Psoas muscle (tissue), 8 donors: ENCODE results near the gene NKX1-2. TPM values are rescaled to one million over a fixed set of nuclear protein-coding genes. Genes with fewer than 3 reads are reported as not detected.

Experiments
- ATAC-seq, 4 donors: fragments of 200-7000 bp; cut with Tn5 transposase; one replicate each; pipeline ENCODE4 v1.9.1; 2020; ENCODE audit warnings: moderate library complexity in 3 of 4, mild to moderate bottlenecking in 2 of 4
- DNase-seq, 2 donors: peaks; one replicate each; pipeline ENCODE4 v3.0.0-alpha.2; 2020
- H3K27ac ChIP-seq: fragments of 200-600 bp; one replicate; pipeline ENCODE4 v1.8.0; 2022
- H3K27me3 ChIP-seq, 3 donors: fragments of 200-600 bp in 1 of 3; one replicate each; pipeline versions ENCODE4 v1.6.1 to v1.8.0; 2013 to 2022; ENCODE audit warnings: low read length in 2 of 3, mild to moderate bottlenecking in 2 of 3, moderate library complexity in 1 of 3; ENCODE audit not compliant: insufficient read depth in 3 of 3
- H3K36me3 ChIP-seq, 2 donors: fragments of 200-600 bp in 1 of 2; one replicate each; pipeline versions ENCODE4 v1.6.1 to v1.8.0; 2013 to 2022; ENCODE audit warnings: low read depth in 1 of 2, mild to moderate bottlenecking in 1 of 2, moderate library complexity in 1 of 2; ENCODE audit not compliant: insufficient read depth in 1 of 2
- H3K4me1 ChIP-seq: fragments of 200-600 bp; one replicate; pipeline ENCODE4 v1.8.0; 2022
- H3K4me3 ChIP-seq: fragments of 200-600 bp; one replicate; pipeline ENCODE4 v1.8.0; 2022; ENCODE audit warnings: mild to moderate bottlenecking
- H3K9me3 ChIP-seq: fragments of 200-600 bp; one replicate; pipeline ENCODE4 v1.8.0; 2022
- WGBS, 3 donors: extraction: QIAGEN DNeasy Blood & Tissue Kit; methylation state at CpG; one replicate each; pipeline versions ENCODE4 v1.1.6 to v1.1.7; 2013; 5-methylcytosine and 5-hydroxymethylcytosine counted together
- intact Hi-C, 2 donors: fragments of 100-400 bp; cut with DNase I; formaldehyde crosslinking; loops; one replicate each; pipeline versions ENCODE4 v1.11.0 to v1.14.2; 2022
- polyA plus RNA-seq, 3 donors: library from polyadenylated mRNA; stranded (reverse); fragments of 200-250 nt; gene quantifications; one replicate each; pipeline ENCODE4 v1.2.3, GENCODE V29; 2013
- total RNA-seq, 4 donors: library from RNA; stranded (reverse); fragmentation: NEBNext Ultra II Directional in 2 of 4; extraction: Animal tissue kit (Norgen Biotek cat#: 25700) in 2 of 4; gene quantifications; one replicate each; pipeline versions ENCODE4 v1.2.1 to v1.2.4, GENCODE V29; 2021 to 2023
- TF ChIP-seq, protein P1 (sequence below): fragments of 200-600 bp; IDR thresholded peaks from one replicate; pipeline ENCODE4 v1.8.0; 2022; ENCODE audit warnings: antibody characterized with exemption
- donor health status: healthy with polysubstance abuse.
- donor health status: DM: no; HTN: no; CAD: no; lungs with moderate emphysema.
- donor health status: Bipolar disorder and iron deficiency.
- donor health status: healthy.
- donor health status: DM: yes; HTN: yes; CAD: no.
- donor health status: DM: no; HTN: no; CAD: no.
- donor health status: DM: no; HTN: no; CAD: no.
- donor health status: DM: yes; HTN: yes; CAD: no.

Gene NKX1-2
- total and polyA plus RNA-seq, 7 donors = not detected

DNA sequence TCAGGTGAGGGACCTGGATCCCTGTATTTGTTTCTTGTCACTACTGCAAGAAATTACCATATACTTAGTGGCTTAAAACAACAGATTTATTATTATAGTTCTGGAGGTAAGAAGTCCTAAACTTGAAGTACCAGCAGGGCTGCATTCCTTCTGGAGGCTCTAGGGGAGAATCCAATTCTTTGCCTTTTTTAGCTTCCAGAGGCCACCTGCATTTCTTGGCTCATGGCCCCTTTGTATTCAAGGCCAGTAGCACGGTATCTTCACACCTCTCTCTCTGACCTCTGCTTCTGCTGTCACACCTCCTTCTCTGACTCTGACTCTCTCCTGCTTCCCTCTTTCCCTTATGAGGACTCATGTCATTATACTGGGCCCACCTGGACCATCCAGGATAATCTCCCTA, 9.6 kb upstream of the NKX1-2 start:
- DNase-seq (no peak), ATAC-seq (no peak)
- WGBS, 3 donors = 13 to 21% (median 18%) methylated on average over 1 of the region's 1 CpG
- no peaks in the 10 kb centered on the region for H3K9me3 ChIP-seq
- H3K27ac ChIP-seq = no peak overlapping the region
- no peak overlapping the region for H3K4me3 ChIP-seq
- TF ChIP-seq, protein P1, sequence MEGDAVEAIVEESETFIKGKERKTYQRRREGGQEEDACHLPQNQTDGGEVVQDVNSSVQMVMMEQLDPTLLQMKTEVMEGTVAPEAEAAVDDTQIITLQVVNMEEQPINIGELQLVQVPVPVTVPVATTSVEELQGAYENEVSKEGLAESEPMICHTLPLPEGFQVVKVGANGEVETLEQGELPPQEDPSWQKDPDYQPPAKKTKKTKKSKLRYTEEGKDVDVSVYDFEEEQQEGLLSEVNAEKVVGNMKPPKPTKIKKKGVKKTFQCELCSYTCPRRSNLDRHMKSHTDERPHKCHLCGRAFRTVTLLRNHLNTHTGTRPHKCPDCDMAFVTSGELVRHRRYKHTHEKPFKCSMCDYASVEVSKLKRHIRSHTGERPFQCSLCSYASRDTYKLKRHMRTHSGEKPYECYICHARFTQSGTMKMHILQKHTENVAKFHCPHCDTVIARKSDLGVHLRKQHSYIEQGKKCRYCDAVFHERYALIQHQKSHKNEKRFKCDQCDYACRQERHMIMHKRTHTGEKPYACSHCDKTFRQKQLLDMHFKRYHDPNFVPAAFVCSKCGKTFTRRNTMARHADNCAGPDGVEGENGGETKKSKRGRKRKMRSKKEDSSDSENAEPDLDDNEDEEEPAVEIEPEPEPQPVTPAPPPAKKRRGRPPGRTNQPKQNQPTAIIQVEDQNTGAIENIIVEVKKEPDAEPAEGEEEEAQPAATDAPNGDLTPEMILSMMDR = no peak
- H3K4me1 ChIP-seq = peaks cover 4% of the 10 kb centered on the region
- H3K27me3 ChIP-seq = peaks cover 0 to 10% (median 0%) of the 10 kb centered on the region in 3 donors
- intact Hi-C loops = no loop called here
- no peaks in the 10 kb centered on the region for H3K36me3 ChIP-seq

DNA sequence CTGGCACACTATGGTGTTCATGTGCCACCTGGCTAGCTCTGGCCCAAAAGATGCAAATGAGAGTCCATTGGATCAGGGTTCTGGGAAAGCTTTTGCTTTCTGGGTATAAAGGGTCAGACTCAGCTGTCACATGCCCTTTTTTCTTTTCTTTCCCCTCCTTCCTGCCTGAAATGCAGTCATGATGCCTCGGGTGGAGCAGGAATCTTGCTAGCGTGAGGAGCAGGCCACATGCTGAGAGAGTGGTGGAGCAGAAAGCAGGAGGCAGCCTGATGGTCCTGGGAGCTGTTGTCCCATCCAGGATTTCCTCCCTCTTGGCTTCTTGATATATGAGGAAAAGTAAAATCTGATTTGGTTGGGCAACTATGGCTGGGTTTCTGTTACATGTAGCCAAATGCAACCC, 9.1 kb upstream of the NKX1-2 start:
- TF ChIP-seq, protein P1 = no peak
- peaks cover 4% of the 10 kb centered on the region for H3K4me1 ChIP-seq
- H3K27ac ChIP-seq = no peak overlapping the region
- no peaks in the 10 kb centered on the region for H3K36me3 ChIP-seq
- H3K4me3 ChIP-seq = no peak overlapping the region
- no peaks in the 10 kb centered on the region for H3K9me3 ChIP-seq
- intact Hi-C loops = no loop called here
- 52 to 69% (median 59%) methylated on average over 2 of the region's 2 CpGs for WGBS, 3 donors
- DNase-seq = no peak
- no peak for ATAC-seq
- peaks cover 0 to 15% (median 0%) of the 10 kb centered on the region in 3 donors for H3K27me3 ChIP-seq

DNA sequence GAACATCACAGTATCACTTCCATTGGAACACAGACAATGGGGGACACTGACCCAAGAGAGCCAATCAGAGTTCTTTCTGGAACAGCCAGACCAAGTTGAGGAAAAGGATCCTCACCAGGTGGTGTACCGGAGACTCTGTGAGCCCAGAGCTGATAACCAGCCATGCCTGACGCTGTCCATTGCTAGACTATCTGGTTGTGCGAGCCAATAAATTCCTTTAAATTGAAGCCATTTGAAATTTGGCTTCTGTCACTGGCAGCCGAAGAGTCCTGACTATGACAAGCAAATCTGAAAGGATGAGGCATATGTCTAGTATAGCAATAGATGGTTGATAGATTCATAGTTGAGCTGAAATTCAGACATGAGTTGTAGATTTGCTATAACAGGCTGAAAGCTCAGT, 8.6 kb upstream of the NKX1-2 start:
- WGBS, 3 donors = 77 to 84% (median 79%) methylated on average over 4 of the region's 4 CpGs
- TF ChIP-seq, protein P1 = no peak
- no peak for DNase-seq
- no peak for ATAC-seq
- Histone ChIP-seq H3K27me3 (peaks cover 0 to 19% (median 2%) of the 10 kb centered on the region in 3 donors), H3K9me3 (no peaks in the 10 kb centered on the region), H3K4me3 (no peak overlapping the region), H3K36me3 (no peaks in the 10 kb centered on the region), H3K27ac (no peak overlapping the region), H3K4me1 (peaks cover 4% of the 10 kb centered on the region)
- intact Hi-C loops = no loop called here

DNA sequence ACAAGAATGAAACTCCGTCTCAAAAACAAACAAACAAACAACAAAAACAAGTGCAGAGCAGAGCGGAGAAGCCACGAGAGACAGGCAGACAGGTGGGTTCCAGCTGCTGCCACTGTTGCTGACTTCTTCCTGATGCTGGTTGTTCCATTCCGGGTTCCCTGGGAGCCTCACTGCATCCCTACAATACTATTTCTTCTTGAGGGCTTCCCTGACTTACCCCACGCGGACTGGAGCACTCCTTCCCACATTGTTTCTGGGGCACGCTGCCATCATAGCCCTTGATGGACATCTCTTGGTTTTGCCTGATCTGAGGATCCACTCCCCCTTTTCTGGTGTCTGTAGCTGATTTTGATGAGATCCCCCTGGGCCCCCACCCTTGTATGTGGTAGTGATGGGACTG, 5.6 kb upstream of the NKX1-2 start:
- Histone ChIP-seq H3K9me3 (no peaks in the 10 kb centered on the region), H3K36me3 (no peaks in the 10 kb centered on the region), H3K4me3 (no peak overlapping the region), H3K4me1 (no peaks in the 10 kb centered on the region), H3K27ac (no peak overlapping the region), H3K27me3 (peaks cover 4 to 45% (median 8%) of the 10 kb centered on the region in 3 donors)
- 59 to 72% (median 68%) methylated on average over 7 of the region's 7 CpGs for WGBS, 3 donors
- TF ChIP-seq, protein P1 = no peak
- intact Hi-C loops = no loop called here
- ATAC-seq (no peak), DNase-seq (no peak)

DNA sequence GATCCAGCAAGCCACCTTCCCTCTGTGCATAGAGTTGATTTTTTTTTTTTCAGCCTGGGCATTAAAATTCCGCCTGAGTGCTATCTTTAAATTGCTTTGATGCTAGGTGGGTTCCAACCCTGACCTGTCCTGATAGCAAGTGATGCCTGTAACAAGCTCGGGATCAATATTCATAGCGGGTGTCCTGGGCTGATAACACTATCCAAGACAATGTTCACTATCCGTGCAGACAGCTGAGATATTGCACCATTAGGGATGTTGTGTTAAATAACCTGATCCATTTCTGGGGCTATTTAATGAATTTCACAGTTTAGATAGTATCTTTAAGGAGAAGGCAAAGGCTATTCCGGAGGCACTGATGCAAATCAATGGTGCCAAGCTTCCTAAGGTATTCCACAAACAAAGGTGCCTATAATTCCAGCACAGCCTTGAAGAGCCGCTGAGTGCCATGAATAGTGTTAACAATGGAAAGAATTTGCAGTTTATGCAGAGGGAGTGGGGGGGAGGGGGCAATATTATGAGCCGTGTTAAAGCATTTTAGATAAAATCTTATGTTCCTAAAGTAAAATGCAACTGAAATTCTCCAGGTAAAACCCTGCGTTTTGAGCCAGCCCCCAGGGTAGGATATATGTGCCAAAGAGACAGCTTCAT, 4.2 kb upstream of the NKX1-2 start:
- Histone ChIP-seq H3K27me3 (peaks cover 4 to 58% (median 13%) of the 10 kb centered on the region in 3 donors), H3K27ac (no peak overlapping the region), H3K4me3 (no peak overlapping the region), H3K36me3 (no peaks in the 10 kb centered on the region), H3K4me1 (peaks cover 10% of the 10 kb centered on the region), H3K9me3 (no peaks in the 10 kb centered on the region)
- TF ChIP-seq, protein P1 = no peak
- no peak for ATAC-seq
- 28 to 33% (median 30%) methylated on average over 8 of the region's 8 CpGs for WGBS, 3 donors
- DNase-seq = no peak
- intact Hi-C loops = no loop called here
